Measurements from ENCODE around the gene MTCL1.

- TF ChIP-seq, protein P1, sequence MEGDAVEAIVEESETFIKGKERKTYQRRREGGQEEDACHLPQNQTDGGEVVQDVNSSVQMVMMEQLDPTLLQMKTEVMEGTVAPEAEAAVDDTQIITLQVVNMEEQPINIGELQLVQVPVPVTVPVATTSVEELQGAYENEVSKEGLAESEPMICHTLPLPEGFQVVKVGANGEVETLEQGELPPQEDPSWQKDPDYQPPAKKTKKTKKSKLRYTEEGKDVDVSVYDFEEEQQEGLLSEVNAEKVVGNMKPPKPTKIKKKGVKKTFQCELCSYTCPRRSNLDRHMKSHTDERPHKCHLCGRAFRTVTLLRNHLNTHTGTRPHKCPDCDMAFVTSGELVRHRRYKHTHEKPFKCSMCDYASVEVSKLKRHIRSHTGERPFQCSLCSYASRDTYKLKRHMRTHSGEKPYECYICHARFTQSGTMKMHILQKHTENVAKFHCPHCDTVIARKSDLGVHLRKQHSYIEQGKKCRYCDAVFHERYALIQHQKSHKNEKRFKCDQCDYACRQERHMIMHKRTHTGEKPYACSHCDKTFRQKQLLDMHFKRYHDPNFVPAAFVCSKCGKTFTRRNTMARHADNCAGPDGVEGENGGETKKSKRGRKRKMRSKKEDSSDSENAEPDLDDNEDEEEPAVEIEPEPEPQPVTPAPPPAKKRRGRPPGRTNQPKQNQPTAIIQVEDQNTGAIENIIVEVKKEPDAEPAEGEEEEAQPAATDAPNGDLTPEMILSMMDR (IDR thresholded peaks at IDR 0.05; ENCODE audit: low read depth, low read length, missing input control): no peak
- TF ChIP-seq, protein P2, sequence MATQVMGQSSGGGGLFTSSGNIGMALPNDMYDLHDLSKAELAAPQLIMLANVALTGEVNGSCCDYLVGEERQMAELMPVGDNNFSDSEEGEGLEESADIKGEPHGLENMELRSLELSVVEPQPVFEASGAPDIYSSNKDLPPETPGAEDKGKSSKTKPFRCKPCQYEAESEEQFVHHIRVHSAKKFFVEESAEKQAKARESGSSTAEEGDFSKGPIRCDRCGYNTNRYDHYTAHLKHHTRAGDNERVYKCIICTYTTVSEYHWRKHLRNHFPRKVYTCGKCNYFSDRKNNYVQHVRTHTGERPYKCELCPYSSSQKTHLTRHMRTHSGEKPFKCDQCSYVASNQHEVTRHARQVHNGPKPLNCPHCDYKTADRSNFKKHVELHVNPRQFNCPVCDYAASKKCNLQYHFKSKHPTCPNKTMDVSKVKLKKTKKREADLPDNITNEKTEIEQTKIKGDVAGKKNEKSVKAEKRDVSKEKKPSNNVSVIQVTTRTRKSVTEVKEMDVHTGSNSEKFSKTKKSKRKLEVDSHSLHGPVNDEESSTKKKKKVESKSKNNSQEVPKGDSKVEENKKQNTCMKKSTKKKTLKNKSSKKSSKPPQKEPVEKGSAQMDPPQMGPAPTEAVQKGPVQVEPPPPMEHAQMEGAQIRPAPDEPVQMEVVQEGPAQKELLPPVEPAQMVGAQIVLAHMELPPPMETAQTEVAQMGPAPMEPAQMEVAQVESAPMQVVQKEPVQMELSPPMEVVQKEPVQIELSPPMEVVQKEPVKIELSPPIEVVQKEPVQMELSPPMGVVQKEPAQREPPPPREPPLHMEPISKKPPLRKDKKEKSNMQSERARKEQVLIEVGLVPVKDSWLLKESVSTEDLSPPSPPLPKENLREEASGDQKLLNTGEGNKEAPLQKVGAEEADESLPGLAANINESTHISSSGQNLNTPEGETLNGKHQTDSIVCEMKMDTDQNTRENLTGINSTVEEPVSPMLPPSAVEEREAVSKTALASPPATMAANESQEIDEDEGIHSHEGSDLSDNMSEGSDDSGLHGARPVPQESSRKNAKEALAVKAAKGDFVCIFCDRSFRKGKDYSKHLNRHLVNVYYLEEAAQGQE (IDR thresholded peaks at IDR 0.05): no peak
- TF ChIP-seq MAX (IDR thresholded peaks at IDR 0.05) (no peak), ATF3 (IDR thresholded peaks at IDR 0.05) (no peak), EGR1 (IDR thresholded peaks at IDR 0.05; ENCODE audit: low read depth in 2 of 2) (no peak), ZBTB33 (IDR thresholded peaks at IDR 0.05) (no peak), FOXA1 (IDR thresholded peaks at IDR 0.05) (no peak)
Measured at GRCh38 chr18:8854962-8855361, 149.6 kb downstream of the MTCL1 start.
